SK-N-MC (cell line): Measurements from ENCODE around the gene HSD17B12.
"Not testable (repeated sequence)": the region's sequence is repeated elsewhere in the genome, so short reads cannot be mapped to it uniquely, and the experiment has no call there.

ENCODE experiments used
- DNase-seq: peaks from one replicate; pipeline ENCODE4 v3.0.0-alpha.2; 2011; ENCODE audit warnings: low read depth, low spot score
- H3K27ac ChIP-seq: fragments of 200-600 bp; sonication (generic); 2 replicates; pipeline ENCODE4 v1.5.1; 2016; ENCODE audit warnings: mixed run types
- H3K36me3 ChIP-seq: fragments of 200-600 bp; sonication (generic); 2 replicates; pipeline ENCODE4 v1.6.1; 2017; ENCODE audit warnings: antibody characterized with exemption, low read length, mixed read lengths; ENCODE audit not compliant: insufficient read depth
- H3K4me3 ChIP-seq: fragments of 200-600 bp; sonication (generic); 2 replicates; pipeline ENCODE4 v1.5.1; 2016
- H3K9ac ChIP-seq: fragments of 200-600 bp; sonication (generic); 2 replicates; pipeline ENCODE4 v1.8.0; 2017; ENCODE audit warnings: mixed run types, mixed read lengths; ENCODE audit not compliant: insufficient read length
- H3K9me3 ChIP-seq: fragments of 200-600 bp; sonication (generic); 2 replicates; pipeline ENCODE4 v1.6.1; 2017; ENCODE audit warnings: low read depth, mild to moderate bottlenecking, antibody characterized with exemption, low read length, moderate library complexity, mixed read lengths
- EZH2 ChIP-seq: fragments of 200-600 bp; sonication (generic); IDR thresholded peaks from one replicate; pipeline ENCODE4 v1.6.1; 2017; ENCODE audit warnings: antibody characterized with exemption
- FOXP2 ChIP-seq: optimal IDR thresholded peaks from 2 replicates; pipeline ENCODE3; 2011; ENCODE audit warnings: mild to moderate bottlenecking, moderate library complexity; ENCODE audit not compliant: insufficient read depth; ENCODE audit errors: extremely low read length, control extremely low read depth
- POLR2AphosphoS5 ChIP-seq: IDR thresholded peaks from 2 replicates; pipeline ENCODE4 v1.6.1; 2012; ENCODE audit warnings: mild to moderate bottlenecking, low read depth, low read length, borderline replicate concordance

HSD17B12 gene

GRCh38 chr11:43646767-43647166, 33.8 kb upstream of the HSD17B12 start:
- Histone ChIP-seq H3K9me3 (no peaks in the 10 kb centered on the region), H3K4me3 (no peak overlapping the region)
- no peak for TF ChIP-seq FOXP2

GRCh38 chr11:43648888-43649287, 31.6 kb upstream of the HSD17B12 start:
- H3K9ac ChIP-seq: no peak overlapping the region
- no peaks in the 10 kb centered on the region for H3K36me3 ChIP-seq
- H3K4me3 ChIP-seq: no peak overlapping the region
- no peak overlapping the region for H3K27ac ChIP-seq
- no peak for TF ChIP-seq EZH2
- no peak for TF ChIP-seq POLR2AphosphoS5
- no peak for TF ChIP-seq FOXP2
- no peaks in the 10 kb centered on the region for H3K9me3 ChIP-seq
- no peak for DNase-seq

More at GRCh38 chr11:43646767-43647166, 33.8 kb upstream of the HSD17B12 start:
- Histone ChIP-seq H3K27ac (no peak overlapping the region), H3K9ac (no peak overlapping the region), H3K36me3 (no peaks in the 10 kb centered on the region)
- DNase-seq: no peak

- TF ChIP-seq POLR2AphosphoS5 (no peak), FOXP2 (no peak), EZH2 (no peak)
- Histone ChIP-seq H3K4me3 (no peak overlapping the region), H3K9me3 (no peaks in the 10 kb centered on the region), H3K9ac (no peak overlapping the region), H3K36me3 (no peaks in the 10 kb centered on the region), H3K27ac (no peak overlapping the region)
- DNase-seq: no peak
These were observed 31.0 kb upstream of the HSD17B12 start for GRCh38 chr11:43649501-43649900.

- Histone ChIP-seq H3K9me3 (no peaks in the 10 kb centered on the region), H3K36me3 (no peaks in the 10 kb centered on the region), H3K4me3 (no peak overlapping the region), H3K9ac (no peak overlapping the region), H3K27ac (no peak overlapping the region)
- TF ChIP-seq FOXP2 (no peak), POLR2AphosphoS5 (no peak), EZH2 (no peak)
- DNase-seq: no peak
These were observed 30.6 kb upstream of the HSD17B12 start for GRCh38 chr11:43649921-43650320.

GRCh38 chr11:43663018-43663417, 17.5 kb upstream of the HSD17B12 start:
- not testable (repeated sequence) for H3K9me3 ChIP-seq, H3K9ac ChIP-seq, DNase-seq, H3K4me3 ChIP-seq, H3K27ac ChIP-seq, H3K36me3 ChIP-seq

- Histone ChIP-seq H3K27ac (no peak overlapping the region), H3K9me3 (no peaks in the 10 kb centered on the region), H3K9ac (no peak overlapping the region), H3K36me3 (no peaks in the 10 kb centered on the region), H3K4me3 (no peak overlapping the region)
- DNase-seq: no peak
- TF ChIP-seq FOXP2 (no peak), EZH2 (no peak), POLR2AphosphoS5 (no peak)
These were observed 16.2 kb upstream of the HSD17B12 start for GRCh38 chr11:43664295-43664694.

- H3K4me3 ChIP-seq, H3K9me3 ChIP-seq, H3K9ac ChIP-seq, H3K36me3 ChIP-seq, DNase-seq, H3K27ac ChIP-seq: not testable (repeated sequence)
These were observed 9.3 kb upstream of the HSD17B12 start for GRCh38 chr11:43671284-43671683.

- DNase-seq: no peak
- TF ChIP-seq FOXP2: no peak
- no peak for TF ChIP-seq EZH2
- no peak for TF ChIP-seq POLR2AphosphoS5
- no peak overlapping the region for H3K4me3 ChIP-seq
- no peaks in the 10 kb centered on the region for H3K36me3 ChIP-seq
- H3K9ac ChIP-seq: no peak overlapping the region
- no peaks in the 10 kb centered on the region for H3K9me3 ChIP-seq
- no peak overlapping the region for H3K27ac ChIP-seq
These were observed 6.0 kb upstream of the HSD17B12 start for GRCh38 chr11:43674560-43674959.

- Histone ChIP-seq H3K4me3 (no peak overlapping the region), H3K27ac (no peak overlapping the region), H3K9me3 (no peaks in the 10 kb centered on the region), H3K36me3 (no peaks in the 10 kb centered on the region), H3K9ac (no peak overlapping the region)
- no peak for DNase-seq
- no peak for TF ChIP-seq FOXP2
- TF ChIP-seq POLR2AphosphoS5: no peak
- TF ChIP-seq EZH2: no peak
These were observed 3.6 kb upstream of the HSD17B12 start for GRCh38 chr11:43676933-43677332.
